GM19035 (cell line): ENCODE data around the gene ORC3.
"Not testable (repeated sequence)": the region's sequence is repeated elsewhere in the genome, so short reads cannot be mapped to it uniquely, and the experiment has no call there.

ENCODE experiments used
- ATAC-seq: cut with Tn5 transposase; IDR thresholded peaks from one replicate; pipeline ENCODE4 v1.9.1; 2021; ENCODE audit not compliant: unreplicated experiment

ORC3 gene

DNA sequence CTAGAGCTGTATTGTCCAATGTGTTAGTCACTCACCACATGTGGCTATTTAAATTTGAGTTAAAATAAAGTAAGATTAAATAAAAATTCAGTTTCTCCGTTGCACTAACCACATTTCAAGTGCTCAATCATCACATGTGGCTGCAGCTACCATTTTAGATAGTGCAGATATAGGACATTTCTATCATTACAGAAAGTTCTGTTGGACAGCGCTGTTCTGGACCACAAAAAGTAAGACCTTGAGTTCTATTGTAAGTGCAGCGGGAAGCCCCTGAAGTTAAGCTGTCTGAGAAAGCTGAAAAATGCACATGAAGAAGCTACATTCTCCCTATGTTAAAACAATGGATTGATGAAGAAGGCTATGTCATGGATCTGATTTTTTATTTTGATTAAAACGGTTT is 1.1 kb downstream of the ORC3 start:
- ATAC-seq = no peak

DNA sequence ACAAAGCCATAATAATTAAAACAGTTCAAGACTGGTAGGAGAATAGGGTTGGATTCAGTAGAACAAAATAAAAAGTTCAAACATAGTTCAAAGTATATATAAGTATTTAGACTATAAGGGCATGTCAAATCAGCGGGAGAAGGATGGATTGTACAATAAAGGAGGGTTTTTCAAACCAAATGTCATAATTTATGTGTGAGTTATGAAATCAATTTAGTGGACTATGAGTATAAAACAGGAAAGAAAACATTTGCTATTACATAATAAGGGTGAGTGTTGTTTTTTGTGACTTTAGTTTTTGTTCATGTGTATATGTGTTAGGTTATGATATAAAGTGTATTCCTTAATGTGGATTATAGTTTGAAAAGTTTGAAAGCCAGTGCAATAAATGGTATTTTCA is 10.6 kb downstream of the ORC3 start:
- ATAC-seq = no peak

DNA sequence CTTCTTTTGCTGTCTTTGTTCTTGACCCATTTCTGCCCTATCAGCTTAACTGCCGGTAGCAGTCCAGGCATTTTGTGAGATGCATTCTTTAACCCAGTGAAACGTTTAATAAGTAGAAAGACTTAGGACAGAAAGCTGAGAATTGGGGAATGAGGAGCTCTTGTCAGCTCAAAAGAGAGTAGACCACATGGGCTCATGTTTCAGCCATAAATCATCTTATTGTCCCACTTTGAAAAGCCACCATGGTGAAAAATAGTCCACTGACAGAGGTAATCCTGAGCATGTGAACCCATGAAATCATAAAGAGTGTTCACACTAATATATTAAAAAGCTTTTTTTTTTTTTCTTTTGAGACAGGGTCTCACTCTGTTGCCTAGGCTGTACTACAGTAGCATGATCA is 16.3 kb downstream of the ORC3 start:
- ATAC-seq = no peak

DNA sequence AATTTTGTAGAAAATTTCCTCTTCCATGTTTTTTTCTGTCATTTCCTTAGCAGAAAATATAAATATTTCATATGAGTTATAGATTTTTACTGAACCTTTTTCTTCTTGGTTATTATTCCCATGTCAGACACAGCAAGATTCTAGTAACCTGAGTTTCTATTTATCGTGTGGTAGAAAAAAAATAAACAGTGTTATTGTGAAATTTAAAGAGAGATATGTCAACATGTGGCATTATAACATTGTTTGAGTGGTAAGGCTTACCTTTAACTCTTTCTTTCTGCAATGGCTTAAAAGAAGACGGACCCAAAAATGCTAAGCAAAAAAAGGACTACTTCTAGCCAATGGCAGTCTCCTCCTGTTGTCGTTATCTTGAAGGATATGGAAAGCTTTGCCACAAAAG is 18.9 kb downstream of the ORC3 start:
- no peak for ATAC-seq

DNA sequence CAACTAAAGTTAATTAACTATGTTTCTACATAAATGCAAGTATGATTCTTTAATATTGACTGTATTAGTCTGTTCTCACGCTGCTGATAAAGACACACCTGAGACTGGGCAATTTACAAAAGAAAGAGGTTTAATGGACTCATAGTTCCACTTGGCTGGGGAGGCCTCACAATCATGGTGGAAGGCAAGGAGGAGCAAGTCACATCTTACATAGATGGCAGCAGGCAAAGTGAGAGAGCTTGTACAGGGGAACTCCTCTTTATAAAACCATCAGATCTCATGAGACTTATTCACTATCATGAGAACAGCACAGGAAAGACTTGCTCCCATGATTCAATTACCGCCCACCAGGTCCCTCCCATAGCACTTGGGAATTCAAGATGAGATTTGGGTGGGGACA is 23.1 kb downstream of the ORC3 start:
- ATAC-seq = not testable (repeated sequence)

DNA sequence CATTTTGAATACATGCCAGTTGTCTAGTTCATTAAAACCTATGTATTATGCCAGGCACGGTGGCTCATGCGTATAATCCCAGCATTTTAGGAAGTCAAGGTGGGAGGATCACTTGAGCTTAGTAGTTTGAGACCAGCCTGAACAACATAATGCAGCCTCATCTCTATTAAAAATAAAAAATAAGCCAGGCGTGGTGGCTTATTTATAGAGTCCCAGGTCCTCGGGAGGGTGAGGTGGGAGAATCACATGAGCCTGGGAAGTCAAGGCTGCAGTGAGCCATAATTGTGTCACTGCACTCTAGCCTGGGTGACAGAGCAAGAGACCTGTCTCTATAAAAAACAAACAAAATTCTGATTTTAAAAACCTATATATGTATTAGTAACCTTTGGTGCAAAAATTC is 27.5 kb downstream of the ORC3 start:
- ATAC-seq = no peak

DNA sequence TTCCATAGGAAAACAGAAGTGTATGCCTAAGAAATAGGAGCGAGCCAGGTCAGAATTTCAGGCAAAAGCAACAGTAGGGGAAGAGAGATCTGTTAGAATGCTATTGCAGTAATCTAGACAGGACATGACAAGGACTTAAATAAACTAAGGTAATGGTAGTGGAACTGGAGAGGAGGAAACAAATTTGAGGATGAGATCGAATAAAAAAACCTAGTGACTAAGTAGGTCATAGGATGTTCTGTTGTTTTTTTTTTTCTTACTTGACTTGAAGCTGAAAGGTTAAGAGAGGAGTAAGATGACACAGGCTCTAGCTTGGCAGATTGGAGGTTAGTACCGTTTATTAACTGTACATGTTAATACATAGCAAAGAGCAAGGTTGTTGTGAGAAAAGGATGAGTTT is 28.6 kb downstream of the ORC3 start:
- no peak for ATAC-seq

DNA sequence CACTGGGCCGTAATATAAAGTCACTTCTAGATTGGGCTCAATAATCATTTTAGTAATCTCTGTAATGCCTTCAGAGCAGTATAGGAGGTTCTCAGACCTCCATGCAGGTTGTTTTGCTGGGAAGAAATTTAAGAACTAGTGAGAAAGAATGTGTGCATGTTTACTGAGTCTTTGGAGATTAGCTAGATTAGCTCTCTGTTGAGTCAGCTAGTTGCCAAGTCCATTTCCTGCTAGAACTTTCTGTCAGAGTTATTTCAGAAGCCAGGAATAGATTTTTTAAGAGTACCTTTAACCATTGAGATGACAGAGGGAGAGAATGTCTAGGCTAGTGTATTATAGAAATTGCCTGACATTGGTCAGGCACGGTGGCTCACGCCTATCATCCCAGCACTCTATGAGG is 33.3 kb downstream of the ORC3 start:
- ATAC-seq = no peak

DNA sequence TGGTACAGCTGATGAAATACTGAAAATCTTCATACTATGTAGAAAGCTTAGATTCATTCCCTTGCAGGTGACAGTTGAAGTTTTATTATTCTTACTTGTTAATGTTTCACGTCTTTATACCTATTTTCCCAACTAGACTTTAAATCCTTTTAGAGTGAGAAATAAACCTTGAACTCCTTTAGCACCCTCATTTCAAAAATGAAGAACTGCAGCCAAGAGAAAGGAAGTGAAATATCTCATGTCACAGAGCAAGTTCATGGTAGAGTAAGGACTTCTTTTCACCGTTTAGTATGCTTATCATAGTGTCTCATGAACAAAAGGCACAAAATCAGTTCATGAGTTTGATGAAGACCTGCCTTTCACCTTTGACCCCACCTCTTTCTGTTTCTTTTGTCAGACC is 38.5 kb downstream of the ORC3 start:
- no peak for ATAC-seq

DNA sequence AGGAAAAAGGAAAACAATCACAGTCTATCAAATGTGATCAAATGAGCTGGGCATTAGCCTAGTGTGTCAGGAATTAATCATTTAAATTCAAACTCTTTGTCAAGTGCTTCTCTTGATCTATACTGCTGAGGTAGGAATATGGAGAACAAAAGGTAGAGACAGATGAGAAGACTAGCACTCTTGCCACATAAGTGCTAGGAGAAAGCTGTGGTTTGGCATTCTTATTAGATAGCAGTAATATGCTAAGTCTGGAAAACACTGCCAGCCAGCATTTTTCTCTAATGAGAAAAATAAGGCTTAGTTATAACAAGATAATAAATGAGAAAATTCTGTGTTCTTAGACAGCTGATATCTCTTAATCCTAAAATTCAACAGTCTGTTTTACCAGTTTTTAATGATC is 38.9 kb downstream of the ORC3 start:
- no peak for ATAC-seq

DNA sequence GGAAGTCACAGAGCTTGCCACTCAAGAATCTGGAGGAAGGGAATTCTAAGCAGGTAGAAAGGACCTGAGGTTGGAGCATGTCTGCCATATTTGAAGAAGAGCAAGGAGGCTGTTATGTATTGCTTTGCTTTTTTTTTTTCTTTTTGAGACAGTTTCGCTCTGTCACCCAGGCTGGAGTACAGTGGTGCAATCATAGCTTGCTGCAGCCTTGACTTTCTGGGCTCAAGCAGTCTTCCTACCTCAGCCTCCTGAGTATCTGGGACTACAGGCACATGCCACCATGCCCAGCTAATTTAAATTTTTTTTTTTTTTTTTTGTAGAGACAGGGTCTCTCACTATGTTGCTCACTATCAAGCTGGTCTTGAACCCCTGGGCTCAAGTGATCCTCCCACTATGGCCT is 40.8 kb downstream of the ORC3 start:
- no peak for ATAC-seq

DNA sequence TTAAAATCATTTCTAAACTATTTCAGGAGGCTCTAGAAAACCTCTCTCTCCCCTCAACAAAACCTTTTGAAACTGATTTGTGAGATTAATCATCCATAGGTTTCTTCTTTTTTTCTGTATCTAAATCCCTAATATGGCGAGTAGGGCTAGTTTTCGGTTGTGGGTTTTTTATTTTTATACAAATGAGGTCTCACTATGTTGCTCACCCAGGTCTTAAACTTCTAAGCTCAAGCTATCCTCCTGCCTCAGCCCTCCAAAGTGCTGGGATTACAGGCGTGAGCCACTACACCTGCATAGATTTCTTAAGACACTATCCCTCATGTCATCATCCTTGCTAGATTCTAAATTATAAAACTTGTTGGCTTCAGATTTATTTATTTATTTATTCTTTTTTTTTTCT is 43.9 kb downstream of the ORC3 start:
- ATAC-seq = no peak

DNA sequence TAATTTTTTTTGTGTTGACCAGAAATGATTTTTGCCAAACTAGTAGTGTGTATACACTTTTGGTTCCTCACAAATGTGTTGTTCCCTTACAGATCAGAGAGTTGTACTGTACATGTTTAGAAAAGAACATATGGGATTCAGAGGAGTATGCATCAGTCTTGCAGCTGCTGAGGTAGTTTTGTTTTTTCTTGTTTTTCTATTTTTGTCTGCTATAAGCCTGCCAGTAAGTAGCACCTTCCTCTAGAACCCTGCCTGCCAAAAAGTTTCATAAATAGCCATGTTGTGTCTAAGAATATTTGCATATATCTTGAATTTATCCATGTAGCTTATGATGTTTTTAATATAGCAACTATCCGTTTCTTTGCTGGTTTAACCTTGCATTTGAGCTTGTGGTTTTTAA is 46.4 kb downstream of the ORC3 start:
- no peak for ATAC-seq

DNA sequence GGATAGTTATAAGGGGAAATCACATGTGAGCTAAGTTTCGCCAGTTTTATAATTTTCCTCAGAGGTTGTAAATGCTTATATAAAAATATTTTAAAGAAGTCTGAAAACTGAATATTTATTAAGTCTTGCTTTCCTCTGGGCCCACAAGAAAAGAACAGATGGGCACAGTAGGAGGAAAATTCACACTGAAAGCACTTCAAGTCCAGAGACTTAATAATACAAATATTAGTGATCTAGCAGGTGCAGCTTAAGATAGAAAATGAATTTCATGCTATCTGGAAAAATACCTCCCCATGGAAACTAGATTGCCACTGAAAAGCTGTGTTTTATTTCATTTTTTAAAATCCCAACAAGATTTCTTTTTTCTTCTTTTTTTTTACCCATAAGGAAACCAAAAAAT is 47.2 kb downstream of the ORC3 start:
- no peak for ATAC-seq

DNA sequence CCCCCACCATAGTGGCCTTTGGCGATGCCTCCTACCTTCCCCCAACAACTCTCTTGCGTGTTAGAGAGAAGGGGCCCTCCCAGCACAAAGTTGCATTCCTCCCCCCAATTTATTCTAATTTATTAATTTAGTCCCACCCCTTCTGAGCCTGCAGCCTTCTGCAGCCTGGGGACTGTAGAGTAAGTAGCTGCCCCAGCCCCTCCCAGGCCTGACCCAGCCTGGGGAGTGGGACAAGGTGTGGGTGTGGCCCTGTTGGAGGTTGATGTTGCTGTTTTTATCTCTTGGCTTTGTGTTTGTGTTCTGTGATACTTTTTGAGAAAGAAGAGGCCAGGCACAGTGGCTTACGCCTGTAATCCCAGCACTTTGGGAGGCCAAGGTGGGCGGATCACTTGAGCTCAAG is 49.4 kb downstream of the ORC3 start:
- ATAC-seq = no peak

DNA sequence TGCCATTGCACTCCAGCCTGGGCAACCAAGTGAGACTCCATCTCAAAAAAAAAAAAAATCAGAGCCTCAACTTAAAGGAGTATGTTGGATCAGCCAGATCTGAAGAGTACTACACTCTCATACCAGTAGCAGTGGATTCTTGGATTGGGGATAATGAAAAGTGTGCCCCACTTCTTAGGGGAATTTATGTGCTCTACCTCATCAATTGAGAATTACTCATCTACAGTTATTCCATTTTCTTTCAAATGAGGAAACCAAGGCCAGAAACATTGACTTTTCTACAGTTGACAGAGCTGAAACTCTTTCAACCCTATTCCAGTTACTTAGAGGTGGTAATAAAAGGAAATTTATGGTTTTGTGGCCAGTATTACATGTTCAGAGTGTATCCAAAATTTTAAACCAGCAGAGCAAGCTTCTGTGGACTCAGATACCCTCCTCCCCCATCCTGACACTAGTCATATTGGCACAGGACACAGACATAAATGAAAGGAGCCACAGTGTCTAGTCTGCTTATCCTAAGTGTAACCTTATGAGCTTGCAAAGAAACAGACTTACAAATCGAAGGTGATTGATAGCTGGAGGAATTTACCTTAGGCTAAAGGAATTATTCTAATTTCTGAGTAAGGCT is 51.2 kb downstream of the ORC3 start:
- ATAC-seq = no peak

DNA sequence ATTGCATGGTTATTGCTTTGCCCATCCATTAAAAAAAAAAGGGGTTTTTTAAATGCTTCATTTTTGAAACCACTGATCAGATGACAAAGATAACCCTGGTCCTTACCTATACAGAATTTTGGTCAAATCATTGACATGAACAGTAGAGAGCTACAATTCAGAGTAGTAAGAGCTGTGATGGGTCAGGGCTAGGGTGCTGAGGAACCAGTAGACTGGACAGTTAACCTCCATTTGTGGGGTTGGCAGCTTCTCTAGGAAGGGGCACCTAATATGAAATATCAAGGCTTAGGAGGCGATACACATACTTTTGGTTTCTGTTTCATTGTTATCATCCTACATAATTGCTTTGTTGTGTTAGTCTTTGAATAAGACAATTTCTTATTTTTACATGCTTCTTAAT is 55.1 kb downstream of the ORC3 start:
- no peak for ATAC-seq

DNA sequence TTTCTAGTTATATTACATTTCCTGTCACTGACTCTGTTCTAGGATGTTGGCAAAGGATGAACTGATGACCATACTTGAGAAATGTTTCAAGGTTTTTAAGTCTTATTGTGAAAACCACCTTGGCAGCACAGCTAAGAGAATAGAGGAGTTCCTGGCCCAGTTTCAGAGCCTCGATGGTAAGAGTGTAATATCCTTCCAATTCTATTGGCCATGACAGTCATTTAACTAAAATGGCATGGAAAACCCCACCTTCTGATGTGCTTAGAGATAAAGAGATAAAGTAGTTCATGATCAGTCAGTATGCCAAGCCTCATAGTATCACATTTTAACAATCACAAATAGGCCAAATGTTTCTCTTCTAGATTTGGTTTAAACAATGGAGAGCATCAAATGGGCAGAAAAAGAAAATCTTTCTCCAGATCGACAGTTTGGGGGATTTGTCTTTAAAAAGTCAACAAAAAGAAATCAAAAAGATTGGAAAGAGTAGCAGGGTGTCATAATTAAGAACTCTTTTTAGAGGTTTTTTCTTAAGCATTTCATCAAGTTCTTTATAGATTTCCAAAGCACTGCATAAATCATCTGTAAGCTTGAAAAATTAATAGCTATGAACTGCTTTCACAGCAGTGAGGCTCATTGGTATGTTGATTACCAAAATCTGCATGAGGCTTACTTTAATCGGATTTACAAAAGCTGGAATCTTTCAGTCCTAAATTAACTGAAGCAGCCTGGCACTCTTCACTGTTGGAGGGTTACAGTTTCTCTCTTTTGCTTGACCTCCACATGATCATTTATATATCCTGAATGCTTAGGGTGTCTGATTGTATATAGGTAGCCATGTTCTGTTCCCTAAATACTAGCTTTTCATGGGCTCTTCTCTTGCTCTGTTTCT is 63.4 kb downstream of the ORC3 start:
- ATAC-seq = no peak

DNA sequence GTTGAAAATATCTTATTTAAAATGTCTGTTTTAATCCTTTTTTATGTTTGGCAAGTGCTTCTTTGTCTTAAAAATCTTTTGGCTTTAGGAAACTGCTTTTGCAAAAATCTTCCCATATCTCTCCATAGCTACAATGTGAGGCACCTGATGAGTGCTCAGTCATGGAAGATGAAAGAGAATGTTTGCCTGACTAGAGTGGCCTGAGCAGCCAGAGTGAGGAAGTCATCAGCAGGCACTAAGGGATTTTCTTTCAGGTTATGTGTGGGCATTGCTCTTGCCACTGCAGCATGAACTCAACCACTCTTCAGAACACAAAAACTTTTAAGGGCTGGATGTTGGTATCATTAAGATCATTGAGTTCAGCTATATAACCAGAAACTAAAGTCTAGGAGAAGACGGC is 64.2 kb downstream of the ORC3 start:
- ATAC-seq = no peak

DNA sequence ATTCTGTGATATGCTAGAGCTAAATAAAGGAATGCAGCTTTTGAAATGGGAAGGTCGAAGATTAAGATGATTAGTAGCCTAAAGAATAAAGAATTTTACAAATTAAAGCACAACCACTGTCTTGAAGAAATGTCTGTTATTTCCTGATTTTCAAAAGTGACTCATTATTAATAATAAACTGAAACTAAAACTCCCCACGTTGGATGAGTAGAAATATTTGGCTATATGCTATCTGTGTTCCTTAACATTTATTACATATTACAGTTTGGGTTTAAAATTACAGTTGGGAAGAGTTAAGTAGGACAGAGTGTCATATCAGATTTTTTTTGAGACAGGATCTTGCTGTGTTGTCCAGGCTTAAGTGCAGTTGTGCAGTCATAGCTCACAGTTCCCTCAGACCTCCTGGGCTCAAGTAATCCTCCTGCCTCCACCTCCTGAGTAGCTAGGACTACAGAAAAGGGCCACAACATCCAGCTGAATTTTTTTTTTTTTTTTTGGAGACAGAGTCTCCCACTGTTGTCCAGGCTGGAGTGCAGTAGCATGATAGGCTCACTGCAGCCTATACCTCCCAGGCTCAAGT is 65.0 kb downstream of the ORC3 start:
- ATAC-seq = no peak

DNA sequence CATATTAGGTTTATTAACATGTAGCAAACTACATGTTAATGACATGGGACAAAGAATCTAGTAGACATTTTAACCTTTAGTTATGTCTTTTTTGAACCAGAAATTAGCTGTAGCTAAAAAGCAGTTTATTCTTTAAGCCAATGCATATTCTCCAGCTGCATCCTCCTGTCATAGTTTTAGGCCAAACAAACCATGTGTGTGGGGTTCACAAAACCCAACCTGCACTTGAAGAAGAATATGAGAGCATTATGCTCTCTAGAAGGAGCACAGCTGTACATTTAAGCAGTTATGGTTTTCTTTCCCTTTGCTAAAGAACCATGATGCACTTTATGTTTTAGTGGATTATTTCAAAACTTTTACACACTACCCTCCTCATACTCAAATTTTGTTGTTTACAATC is 65.9 kb downstream of the ORC3 start:
- ATAC-seq = no peak

DNA sequence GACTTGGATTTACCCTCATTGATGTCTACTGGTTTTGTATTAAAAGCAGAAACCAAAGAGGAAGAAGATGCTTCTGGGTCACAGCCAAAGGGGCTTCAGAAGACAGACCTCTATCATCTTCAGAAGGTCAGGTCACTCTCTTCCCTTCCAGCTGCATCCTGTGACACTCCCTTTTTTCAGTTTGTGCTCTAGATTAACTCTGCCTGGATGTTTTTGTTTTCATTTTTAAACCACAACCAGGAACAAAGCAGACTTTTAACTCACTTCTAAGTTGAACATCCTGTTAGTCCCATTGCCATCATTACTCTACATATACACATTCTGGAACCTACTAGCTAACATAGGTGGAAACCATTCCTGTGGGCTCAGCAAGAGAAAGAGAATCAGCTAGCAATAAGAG is 66.9 kb downstream of the ORC3 start:
- ATAC-seq = peak; percentile 60
